HG03565 (cell line): ENCODE data around the gene TSC22D4.
"Not testable (repeated sequence)": the region's sequence is repeated elsewhere in the genome, so short reads cannot be mapped to it uniquely, and the experiment has no call there.

ENCODE experiments used
- ATAC-seq: cut with Tn5 transposase; IDR thresholded peaks from one replicate; pipeline ENCODE4 v1.9.1; 2021; ENCODE audit warnings: mild to moderate bottlenecking, moderate library complexity; ENCODE audit not compliant: unreplicated experiment

The TSC22D4 gene

DNA sequence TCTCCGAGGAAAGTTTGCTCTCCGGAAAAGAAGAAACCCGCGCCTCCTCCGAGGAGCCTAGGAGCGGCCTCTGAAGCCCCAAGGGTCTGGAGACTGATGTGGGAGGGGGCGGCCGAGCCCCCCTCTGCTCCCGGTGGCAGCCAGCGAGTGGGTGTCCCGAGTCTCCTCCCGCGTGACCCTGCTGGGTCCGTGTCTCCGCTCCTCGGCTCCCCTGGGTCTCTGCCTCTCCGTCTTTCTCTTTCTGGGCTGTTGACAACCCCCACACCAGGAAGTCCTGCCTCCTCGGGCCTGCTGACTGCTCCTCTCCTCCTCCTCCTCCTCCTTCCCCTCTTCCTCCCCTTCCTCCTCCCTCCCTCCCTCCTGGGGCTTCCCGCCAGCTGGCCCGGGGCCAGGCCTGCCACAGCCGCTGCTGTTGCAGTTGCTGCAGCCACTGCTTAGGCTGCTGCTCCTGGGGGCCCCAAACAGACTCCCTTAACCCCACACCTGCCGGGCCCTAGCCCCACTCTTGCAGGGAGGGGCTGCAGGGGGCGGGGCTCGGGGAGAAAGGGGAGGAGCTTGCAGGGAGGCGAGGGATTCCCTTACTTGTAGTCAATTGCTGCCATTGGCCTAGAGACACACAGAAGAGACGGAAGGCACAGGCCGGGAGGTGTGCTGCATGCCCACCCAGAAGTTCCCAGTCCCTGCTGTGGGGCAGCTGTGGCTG lies at the start of gene TSC22D4:
Gene TSC22D4 (minus strand): TSS at position 257 of the 703 bp plus-strand sequence. CDS start 1,176 bp downstream, outside the sequence.
- ATAC-seq = no peak

- ATAC-seq = not testable (repeated sequence)
Measured at GRCh38 chr7:100528108-100528866, 49.3 kb upstream of the TSC22D4 start.

- not testable (repeated sequence) for ATAC-seq
Measured at GRCh38 chr7:100523192-100523591, 44.2 kb upstream of the TSC22D4 start.

- not testable (repeated sequence) for ATAC-seq
Measured at GRCh38 chr7:100521909-100522593, 43.0 kb upstream of the TSC22D4 start.

- ATAC-seq = no peak
Measured at GRCh38 chr7:100521076-100521475, 42.1 kb upstream of the TSC22D4 start.

- no peak for ATAC-seq
Measured at GRCh38 chr7:100520138-100520537, 41.1 kb upstream of the TSC22D4 start.

DNA sequence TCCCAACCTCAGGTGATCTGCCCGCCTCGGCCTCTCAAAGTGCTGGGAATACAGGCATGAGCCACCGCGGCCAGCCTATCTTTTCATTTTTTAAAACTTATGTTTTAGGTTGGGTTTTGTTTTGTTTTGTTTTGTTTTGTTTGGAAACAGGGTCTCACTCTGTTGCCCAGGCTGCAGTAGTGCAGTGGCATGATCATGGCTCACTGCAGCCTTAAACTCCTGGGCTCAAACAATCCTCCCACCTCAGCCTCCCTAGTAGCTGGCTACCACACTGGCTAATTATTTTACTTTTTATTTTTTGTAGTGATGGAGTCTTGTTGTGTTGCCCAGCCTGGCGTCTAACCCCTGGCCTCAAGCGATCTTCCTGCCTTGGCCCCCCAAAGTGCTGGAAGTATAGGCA lies 40.6 kb upstream of the TSC22D4 start:
- ATAC-seq = no peak

- no peak for ATAC-seq
Measured at GRCh38 chr7:100517305-100517704, 38.3 kb upstream of the TSC22D4 start.

DNA sequence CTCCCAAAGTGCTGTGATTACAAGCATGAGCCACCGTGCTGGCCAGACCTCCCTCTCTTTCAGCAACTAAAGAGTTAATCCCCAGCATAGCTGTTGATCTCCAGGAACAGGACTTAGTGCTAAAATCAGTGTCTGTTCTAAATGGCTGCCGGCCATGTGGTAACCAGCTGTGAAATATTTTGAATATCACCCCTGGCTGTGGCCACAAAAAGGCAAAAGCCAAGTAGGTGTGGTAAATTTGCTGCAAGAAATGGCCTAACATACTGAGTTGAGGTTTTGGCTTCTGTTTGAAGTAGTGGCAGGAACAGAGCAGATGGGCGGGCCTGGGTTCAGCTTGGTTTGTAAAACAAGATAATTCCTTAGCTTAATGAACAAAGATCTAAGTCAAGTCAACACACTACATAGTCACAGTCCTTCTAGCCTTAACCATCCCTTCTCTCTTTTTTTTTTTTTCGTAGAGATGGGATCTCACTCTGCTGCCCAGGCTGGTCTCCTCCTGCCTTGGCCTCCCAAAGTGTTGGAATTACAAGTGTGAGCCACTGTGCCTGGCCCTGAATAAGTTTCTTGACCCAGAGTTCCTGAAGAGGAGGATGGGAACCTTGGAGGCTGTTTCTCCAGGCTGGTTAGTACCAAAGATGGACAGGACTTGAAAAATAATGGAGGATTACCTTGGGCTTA lies 37.3 kb upstream of the TSC22D4 start:
- no peak for ATAC-seq

DNA sequence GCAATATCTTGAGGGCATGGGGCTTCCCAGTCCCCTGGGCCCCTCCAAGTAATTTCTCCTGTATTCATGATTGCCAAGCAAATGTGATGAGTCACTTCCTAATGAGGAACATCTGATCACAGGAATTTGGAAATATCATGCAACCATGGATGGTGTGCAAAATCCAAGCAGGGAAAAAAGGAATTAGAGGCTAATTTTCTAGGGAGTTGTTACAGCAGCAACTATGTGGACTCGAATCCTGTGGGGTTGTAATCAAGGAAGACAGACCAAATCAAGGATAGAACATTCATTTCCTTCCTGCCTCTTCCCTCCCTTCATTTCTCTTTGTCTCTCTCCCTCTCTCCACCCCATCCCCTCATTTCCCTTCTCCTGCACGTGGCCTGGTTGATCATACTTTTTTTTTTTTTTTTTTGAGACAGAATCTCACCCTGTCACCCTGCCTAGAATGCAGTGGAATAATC lies 36.1 kb upstream of the TSC22D4 start:
- no peak for ATAC-seq

GRCh38 chr7:100513212-100513810 lies 34.3 kb upstream of the TSC22D4 start:
- no peak for ATAC-seq

DNA sequence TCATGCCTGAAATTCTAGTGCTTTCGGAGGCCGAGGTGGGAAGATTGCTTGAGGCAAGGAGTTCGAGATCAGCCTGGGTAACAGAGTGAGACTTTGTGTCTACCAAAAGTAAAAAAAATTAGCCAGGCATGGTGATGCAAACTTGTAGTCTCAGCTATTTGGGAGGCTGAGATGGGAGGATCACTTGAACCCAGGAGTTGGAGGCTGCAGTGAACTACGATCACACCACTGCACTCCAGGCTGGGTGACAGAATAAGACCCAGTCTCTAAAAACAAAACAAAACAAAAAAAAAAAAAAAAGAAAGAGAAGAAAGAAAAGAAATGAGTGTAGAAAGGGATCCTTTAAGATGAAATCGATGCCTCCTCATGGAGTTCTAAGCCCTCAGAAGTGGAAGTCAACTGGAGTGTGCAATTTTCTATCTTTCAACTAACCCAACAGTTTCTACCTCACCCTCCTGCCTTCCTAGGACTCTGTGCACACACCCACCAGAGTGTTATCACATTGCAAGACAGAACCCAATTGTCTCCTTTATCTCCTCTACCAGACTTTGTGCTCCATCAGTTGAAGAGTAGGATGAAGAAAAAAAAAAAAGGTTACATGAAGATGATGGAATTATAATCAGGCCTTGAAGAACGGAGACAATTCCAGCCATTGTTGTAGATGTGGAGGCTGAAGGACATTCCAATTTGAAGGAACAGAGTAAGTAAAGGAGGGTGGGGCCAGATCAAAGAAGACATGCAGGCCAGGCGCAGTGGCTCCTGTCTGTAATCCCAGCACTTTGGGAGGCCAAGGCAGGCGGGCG lies 31.6 kb upstream of the TSC22D4 start:
- ATAC-seq = no peak

DNA sequence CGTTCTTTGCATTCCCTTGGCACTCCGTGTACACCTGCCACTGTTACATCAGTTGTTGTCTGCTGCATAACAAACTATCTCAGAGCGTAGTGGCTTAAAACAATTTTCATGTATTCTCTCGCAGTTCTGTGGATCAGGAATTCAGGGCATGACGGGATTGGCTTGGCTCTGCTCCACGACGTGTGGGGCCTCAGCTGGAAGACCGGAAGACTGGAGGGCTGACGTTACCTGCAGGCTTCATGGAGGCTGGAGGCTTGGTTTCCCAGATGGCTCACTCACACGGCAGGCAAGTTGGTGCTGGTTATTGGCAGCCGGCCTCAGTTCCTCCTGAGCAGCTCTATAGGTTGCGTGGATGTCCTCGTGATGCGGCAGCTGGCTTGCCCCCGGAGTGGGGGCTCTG lies 30.2 kb upstream of the TSC22D4 start:
- ATAC-seq = no peak

DNA sequence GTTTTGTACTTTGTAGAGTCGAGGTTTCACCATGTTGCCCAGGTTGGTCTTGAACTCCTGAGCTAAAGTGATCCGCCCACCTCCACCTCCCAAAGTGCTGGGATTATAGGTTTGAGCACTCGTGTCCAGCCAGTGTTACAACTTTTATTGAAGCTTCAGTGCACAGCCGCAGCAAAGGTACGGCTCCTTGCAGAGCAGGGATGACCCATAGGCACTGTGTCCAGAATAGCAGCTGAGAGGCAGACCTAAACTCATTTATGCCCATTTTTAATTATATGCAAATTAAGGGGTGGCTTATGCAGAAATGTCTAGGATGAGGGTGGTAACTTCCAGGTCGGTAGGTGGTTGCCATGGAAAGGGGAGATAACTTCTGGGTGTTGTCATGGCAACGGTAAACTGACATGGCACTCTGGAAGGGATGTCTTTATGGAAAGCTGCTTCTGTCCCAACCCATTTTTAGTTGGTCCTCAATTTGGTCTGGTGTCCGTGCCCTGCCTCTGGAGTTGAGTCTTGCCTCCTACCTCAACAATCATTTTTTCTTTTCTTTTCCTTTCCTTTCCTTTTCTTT lies 27.4 kb upstream of the TSC22D4 start:
- ATAC-seq = no peak

- no peak for ATAC-seq
Measured at GRCh38 chr7:100504887-100505611, 26.0 kb upstream of the TSC22D4 start.

GRCh38 chr7:100504031-100504430 lies 25.0 kb upstream of the TSC22D4 start:
- not testable (repeated sequence) for ATAC-seq

- ATAC-seq = not testable (repeated sequence)
Measured at GRCh38 chr7:100500743-100501142, 21.7 kb upstream of the TSC22D4 start.

DNA sequence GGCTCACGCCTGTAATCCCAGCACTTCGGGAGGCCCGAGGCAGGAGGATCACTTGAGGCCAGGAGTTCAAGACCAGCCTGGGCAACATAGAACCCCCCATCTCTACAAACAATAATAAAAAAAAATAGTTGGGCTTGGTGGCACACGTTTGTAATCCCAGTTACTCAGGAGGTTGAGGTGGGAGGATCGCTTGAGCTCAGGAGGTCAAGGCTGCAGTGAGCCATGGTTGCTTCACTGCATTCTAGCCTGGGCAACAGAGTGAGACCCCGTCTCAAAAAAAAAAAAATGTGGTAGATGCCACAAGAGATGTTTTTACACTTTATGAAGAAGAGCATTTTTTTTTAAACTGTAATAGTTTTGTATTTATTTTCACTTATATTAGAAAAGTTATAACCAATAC lies 17.5 kb upstream of the TSC22D4 start:
- no peak for ATAC-seq
